ENCODE measurements around the gene SLC36A4.
"Not testable (repeated sequence)": the region's sequence is repeated elsewhere in the genome, so short reads cannot be mapped to it uniquely, and the experiment has no call there.

Gene SLC36A4

DNA sequence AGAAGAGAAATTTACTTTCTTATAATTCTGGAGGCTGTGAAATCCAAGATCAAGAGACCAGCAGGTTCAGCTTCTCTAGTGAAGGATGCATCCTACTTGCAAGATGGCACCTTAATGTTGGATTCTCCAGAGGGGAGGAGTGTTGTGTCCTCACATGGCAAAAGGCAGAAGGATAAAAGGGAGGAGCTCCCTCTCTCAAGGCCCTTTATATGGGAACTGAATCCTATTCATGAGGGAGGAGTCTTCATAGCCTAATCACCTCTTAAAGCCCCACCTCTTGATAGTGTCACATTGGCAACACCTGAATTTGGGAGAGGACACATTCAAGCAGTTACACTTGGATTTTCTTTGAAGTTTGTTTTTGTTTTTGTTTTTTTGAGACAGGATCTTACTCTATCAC, 79.5 kb downstream of the SLC36A4 start:
- no peak for DNase-seq (ENCODE audit: low spot score)

DNA sequence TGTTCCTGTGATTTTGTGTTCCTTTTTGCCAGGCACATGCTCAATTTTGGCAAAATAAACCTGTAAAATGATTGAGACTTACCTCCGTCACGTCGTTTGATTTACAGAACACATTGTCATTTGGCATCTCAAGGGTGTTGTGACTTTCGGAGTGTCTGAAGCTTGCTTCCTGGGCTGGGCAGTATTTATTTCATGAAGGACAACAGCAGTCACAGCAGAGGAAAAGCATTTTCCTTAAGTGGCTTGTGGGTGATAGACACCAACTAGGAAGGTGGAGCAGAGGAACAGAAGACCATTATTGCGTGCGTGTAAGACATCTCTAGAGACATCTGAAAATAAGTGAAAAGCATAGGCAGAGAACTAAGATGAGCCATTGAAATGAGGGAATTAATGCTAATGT, 80.2 kb downstream of the SLC36A4 start:
- DNase-seq (ENCODE audit: low spot score) = no peak

DNA sequence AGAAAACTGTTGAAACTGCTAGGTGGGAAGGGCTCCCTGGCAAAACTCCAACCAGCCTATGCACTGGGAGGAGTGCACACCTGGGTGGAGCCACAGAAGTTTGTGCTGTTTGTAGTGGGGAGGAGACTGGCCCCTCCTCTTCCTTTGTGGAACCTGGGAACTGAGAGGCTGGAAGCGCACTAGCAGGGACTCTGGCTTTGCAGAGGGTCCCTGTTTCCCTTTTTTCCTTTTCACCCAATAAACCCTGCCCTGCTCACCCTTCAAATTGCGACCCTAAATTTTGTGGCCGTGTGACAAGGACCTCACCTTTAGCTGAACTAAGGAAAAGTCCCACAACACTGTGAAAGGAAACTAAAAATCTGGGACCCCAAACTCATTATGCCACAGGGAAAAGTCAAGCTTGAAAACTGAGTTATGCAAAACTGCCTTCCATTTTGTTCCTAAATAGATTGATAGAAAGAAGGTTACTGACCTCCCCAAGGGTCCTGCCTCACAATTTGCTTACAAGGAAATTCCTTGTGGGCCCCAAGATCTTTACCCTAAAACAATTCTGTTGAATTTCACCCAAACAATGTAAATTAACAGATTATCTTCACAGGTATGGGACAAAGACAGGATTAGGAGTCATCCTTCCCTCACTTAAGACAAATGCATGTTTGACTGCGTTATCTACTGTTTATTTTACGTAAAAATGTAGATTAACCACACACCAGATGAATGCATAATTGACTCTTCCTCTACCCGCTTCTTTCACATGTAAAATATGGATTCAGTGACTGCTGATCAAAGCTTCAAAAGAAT, 81.0 kb downstream of the SLC36A4 start:
- DNase-seq (ENCODE audit: low spot score) = no peak

DNA sequence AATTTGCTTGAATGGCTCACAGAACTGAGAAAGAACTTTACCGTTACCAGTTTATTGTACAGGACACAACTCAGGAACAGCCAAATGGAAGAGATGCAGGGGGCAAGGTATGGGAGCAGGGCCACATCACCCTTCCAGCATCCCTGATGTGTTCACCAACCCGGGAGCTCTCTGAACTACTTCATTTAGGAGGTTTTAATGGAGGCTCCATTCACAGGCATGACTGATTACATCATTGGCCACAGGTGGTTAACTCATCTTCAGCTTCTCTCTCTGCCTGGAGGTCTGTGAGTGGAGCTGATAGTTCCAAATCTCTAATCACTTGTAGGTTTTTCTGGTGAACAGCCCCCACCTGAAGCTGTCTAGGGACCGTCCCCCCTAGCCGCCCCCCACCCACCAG, 83.5 kb downstream of the SLC36A4 start:
- DNase-seq (ENCODE audit: low spot score) = no peak

DNA sequence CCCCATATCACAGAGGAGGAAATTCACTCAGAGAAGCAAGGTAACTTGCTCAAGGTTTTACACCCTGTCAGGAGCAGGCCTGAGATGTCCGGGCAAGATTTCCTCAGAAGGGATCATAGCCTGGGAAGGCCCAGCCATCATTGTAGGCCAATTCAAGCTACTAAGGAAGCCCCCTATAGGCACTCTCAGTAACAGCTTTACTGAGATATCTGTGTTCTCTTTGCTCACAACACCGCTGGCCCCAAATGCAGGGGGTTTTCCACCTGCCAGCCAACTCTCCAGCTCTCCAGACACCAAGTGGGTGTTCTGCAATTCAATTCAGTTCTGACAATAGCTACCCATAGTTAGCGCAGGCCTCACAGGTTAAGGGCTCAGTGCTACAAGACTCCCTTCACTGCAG, 84.0 kb downstream of the SLC36A4 start:
- no peak for DNase-seq (ENCODE audit: low spot score)

DNA sequence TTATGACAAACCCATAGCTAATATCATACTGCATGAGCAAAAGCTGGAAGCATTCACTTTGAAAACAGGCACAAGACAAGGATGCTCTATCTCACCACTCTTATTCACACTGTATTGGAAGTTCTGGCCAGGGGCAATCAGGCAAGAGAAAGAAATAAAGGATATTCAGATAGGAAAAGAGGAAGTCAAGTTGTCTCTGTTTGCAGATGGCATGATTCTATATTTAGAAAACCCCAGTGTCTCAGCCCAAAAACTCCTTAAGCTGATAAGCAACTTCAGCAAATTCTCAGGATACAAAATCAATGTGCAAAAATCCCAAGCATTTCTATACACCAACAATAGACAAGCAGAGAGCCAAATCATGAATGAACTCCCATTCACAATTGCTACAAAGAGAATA, 86.6 kb downstream of the SLC36A4 start:
- DNase-seq (ENCODE audit: low spot score) = not testable (repeated sequence)

DNA sequence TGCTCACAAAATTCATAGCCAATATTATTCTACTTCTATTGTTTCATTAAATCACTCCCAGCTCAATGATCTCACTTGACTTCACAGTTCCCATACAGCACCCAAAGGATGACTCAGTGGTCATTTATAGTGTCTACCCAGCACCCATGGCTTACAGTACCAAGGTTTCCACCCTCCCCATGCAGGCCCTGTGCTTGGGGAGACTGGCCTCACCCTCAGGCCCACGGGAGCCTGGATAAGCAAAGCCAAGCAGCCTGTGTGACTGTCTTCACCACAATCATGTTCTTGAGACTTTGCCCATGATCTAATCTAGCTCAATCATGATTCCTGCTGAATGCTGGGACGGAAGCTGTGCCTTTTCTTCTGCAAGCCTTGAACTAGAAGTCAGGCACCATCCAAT, 97.6 kb downstream of the SLC36A4 start:
- DNase-seq (ENCODE audit: low spot score) = no peak

DNA sequence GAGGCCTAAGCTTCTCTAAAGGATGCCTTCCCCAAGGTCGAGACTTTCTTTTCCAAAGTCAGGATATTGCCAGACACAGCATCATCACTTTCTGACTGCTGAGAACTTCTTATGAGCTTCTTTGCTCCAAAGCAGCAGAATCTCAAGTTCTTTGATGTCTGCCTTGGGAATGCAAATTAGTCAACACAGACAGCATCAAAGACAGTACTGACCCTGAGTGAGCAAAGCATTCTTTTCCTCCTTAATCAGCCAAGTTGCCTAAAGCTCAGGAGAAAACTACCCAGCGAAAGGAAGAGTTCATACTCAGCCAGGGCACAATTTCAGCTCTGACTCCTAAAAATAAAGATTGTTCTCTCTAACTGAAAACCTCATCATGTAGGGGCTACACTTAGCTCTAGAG, 98.0 kb downstream of the SLC36A4 start:
- no peak for DNase-seq (ENCODE audit: low spot score)
